ENCODE data around the gene PGAM4.

GRCh38 chrX:77966361-77966760 lies 3.1 kb downstream of the PGAM4 start:
- TF ChIP-seq CTCF (IDR thresholded peaks at IDR 0.05) (no peak), EZH2 (IDR thresholded peaks at IDR 0.05; ENCODE audit: borderline replicate concordance, insufficient read depth, low read depth, low read length, poor library complexity, severe bottlenecking) (no peak)

All from B cell (primary cell).